PC-9 (cell line): ENCODE results near the gene MRRF. TPM values are rescaled to one million over a fixed set of nuclear protein-coding genes. Genes with fewer than 3 reads are reported as not detected.

Source experiments
- BruUV-seq: library from RNA; stranded (reverse); fragments of 400-500 nt; replicated peaks from 2 replicates; lab custom pipeline; 2021; lab: Mats Ljungman, UMichigan
- CTCF ChIA-PET: fragments of 300-600 bp; sonication (Branson Sonifier 250); formaldehyde crosslinking; loops from one replicate; lab custom pipeline; 2022; ENCODE audit warnings: antibody characterized with exemption; lab: Charles Lee
- POLR2A ChIA-PET: fragments of 300-600 bp; sonication (Branson Sonifier 250); formaldehyde crosslinking; loops from one replicate; lab custom pipeline; 2022; ENCODE audit warnings: antibody characterized with exemption; ENCODE audit not compliant: unreplicated experiment; lab: Charles Lee
- DNase-seq, 2 experiments: peaks; one replicate each; pipeline versions ENCODE4 v3.0.0 to v3.0.0-alpha.2; 2015 to 2022; ENCODE audit warnings: mixed read lengths in 1 of 2
- H2AFZ ChIP-seq: fragments of 200-600 bp; sonication (generic); 2 replicates; pipeline ENCODE4 v1.8.1; 2017; ENCODE audit warnings: antibody characterized with exemption
- H3F3A ChIP-seq: fragments of 200-600 bp; sonication (generic); 2 replicates; pipeline ENCODE4 v1.8.1; 2017; ENCODE audit warnings: antibody characterized with exemption, mild to moderate bottlenecking, low read depth; ENCODE audit not compliant: insufficient read depth
- H3K27ac ChIP-seq: fragments of 200-600 bp; sonication (generic); 2 replicates; pipeline ENCODE4 v1.6.1; 2016; ENCODE audit warnings: mixed run types
- H3K27me3 ChIP-seq: fragments of 200-600 bp; sonication (generic); 2 replicates; pipeline ENCODE4 v1.6.1; 2016; ENCODE audit warnings: low read depth, mixed run types; ENCODE audit not compliant: insufficient read depth
- H3K36me3 ChIP-seq: fragments of 200-600 bp; sonication (generic); 2 replicates; pipeline ENCODE4 v1.6.1; 2016; ENCODE audit warnings: low read depth, mixed run types
- H3K4me1 ChIP-seq: fragments of 200-600 bp; sonication (generic); replicated peaks from 2 replicates; pipeline ENCODE4 v1.6.1; 2016; ENCODE audit warnings: mixed run types; ENCODE audit not compliant: insufficient read depth
- H3K4me2 ChIP-seq: fragments of 200-600 bp; sonication (generic); 2 replicates; pipeline ENCODE4 v1.6.1; 2017; ENCODE audit warnings: mixed run types
- H3K4me3 ChIP-seq: fragments of 200-600 bp; sonication (generic); 2 replicates; pipeline ENCODE4 v1.6.1; 2016; ENCODE audit warnings: mixed run types
- H3K79me2 ChIP-seq: fragments of 200-600 bp; sonication (generic); 2 replicates; pipeline ENCODE4 v1.6.1; 2017; ENCODE audit warnings: low read depth, mixed run types
- H3K9me2 ChIP-seq: fragments of 200-600 bp; sonication (generic); 2 replicates; pipeline ENCODE4 v1.8.1; 2017; ENCODE audit warnings: mild to moderate bottlenecking; ENCODE audit not compliant: insufficient read depth
- H3K9me3 ChIP-seq: fragments of 200-600 bp; sonication (generic); 2 replicates; pipeline ENCODE4 v1.8.1; 2016; ENCODE audit warnings: low read depth; ENCODE audit not compliant: insufficient read depth
- H4K20me1 ChIP-seq: fragments of 200-600 bp; sonication (generic); 2 replicates; pipeline ENCODE4 v1.8.1; 2017; ENCODE audit not compliant: insufficient read depth
- EZH2 ChIP-seq: fragments of 200-600 bp; sonication (generic); IDR thresholded peaks from 2 replicates; pipeline ENCODE4 v1.8.0; 2017; ENCODE audit warnings: antibody characterized with exemption, low read depth
- intact Hi-C: fragments of 100-400 bp; cut with micrococcal nuclease; formaldehyde crosslinking; loops from one replicate; pipeline ENCODE4 v1.10.0; 2022; ENCODE audit not compliant: unreplicated experiment
- total RNA-seq: library from RNA; stranded (reverse); gene quantifications from 2 replicates; pipeline ENCODE4 v1.2.3, GENCODE V29; 2021
- TF ChIP-seq, protein P1 (sequence below): fragments of 200-600 bp; sonication (generic); conservative IDR thresholded peaks from 2 replicates; pipeline ENCODE4 v1.6.1; 2017; ENCODE audit warnings: mixed run types, antibody characterized with exemption, mild to moderate bottlenecking, moderate library complexity

Gene MRRF
- total RNA-seq, 1 experiment from 2014 or later: 79.5 TPM

GRCh38 chr9:122268041-122268814 lies 3.5 kb downstream of the MRRF start:
- Histone ChIP-seq H3F3A (peaks cover 17% of the 10 kb centered on the region; the same call in 1 of the 2 replicates), H3K9me3 (no peaks in the 10 kb centered on the region), H3K4me1 (peaks cover 15% of the 10 kb centered on the region), H3K79me2 (peaks cover 77% of the 10 kb centered on the region), H3K36me3 (peaks cover 15% of the 10 kb centered on the region), H3K27me3 (no peaks in the 10 kb centered on the region), H3K27ac (no peak overlapping the region), H2AFZ (no peak overlapping the region), H4K20me1 (peaks cover 12% of the 10 kb centered on the region), H3K9me2 (no peaks in the 10 kb centered on the region), H3K4me2 (no peak overlapping the region), H3K4me3 (no peak overlapping the region)
- POLR2A ChIA-PET: no interaction called here
- TF ChIP-seq EZH2: no peak
- TF ChIP-seq, protein P1, sequence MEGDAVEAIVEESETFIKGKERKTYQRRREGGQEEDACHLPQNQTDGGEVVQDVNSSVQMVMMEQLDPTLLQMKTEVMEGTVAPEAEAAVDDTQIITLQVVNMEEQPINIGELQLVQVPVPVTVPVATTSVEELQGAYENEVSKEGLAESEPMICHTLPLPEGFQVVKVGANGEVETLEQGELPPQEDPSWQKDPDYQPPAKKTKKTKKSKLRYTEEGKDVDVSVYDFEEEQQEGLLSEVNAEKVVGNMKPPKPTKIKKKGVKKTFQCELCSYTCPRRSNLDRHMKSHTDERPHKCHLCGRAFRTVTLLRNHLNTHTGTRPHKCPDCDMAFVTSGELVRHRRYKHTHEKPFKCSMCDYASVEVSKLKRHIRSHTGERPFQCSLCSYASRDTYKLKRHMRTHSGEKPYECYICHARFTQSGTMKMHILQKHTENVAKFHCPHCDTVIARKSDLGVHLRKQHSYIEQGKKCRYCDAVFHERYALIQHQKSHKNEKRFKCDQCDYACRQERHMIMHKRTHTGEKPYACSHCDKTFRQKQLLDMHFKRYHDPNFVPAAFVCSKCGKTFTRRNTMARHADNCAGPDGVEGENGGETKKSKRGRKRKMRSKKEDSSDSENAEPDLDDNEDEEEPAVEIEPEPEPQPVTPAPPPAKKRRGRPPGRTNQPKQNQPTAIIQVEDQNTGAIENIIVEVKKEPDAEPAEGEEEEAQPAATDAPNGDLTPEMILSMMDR: no peak
- intact Hi-C loops: no loop called here
- no peak for DNase-seq
- CTCF ChIA-PET: no interaction called here
- BruUV-seq: no TSS peak

GRCh38 chr9:122274055-122274454 lies 9.4 kb downstream of the MRRF start:
- H3K36me3 ChIP-seq: peaks cover 58% of the 10 kb centered on the region

DNA sequence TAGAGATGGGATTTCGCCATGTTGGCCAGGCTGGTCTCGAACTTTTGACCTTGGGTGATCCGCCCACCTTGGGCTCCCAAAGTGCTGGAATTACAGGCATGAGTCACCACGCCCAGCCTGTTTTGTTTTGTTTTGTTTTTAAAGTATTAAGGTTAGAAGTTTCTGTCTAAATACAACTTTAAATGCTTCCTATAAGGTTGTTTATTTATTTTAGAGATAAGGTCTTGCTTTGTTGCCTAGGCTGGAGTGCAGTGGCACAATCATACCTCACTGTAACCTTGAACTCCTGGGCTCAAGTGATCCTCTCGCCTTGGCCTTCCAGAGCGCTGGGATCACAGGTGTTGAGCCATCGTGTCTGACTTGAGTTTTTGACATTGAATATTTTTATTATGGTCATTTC lies 11.4 kb downstream of the MRRF start:
- Histone ChIP-seq H3K79me2 (peaks cover 85% of the 10 kb centered on the region), H3F3A (peaks cover 8% of the 10 kb centered on the region; the same call in 1 of the 2 replicates), H4K20me1 (peaks cover 35% of the 10 kb centered on the region), H3K4me2 (no peak overlapping the region), H3K9me2 (no peaks in the 10 kb centered on the region), H3K36me3 (peaks cover 65% of the 10 kb centered on the region), H3K27me3 (no peaks in the 10 kb centered on the region), H2AFZ (no peak overlapping the region), H3K9me3 (peaks cover 22% of the 10 kb centered on the region; the same call in 1 of the 2 replicates), H3K27ac (no peak overlapping the region), H3K4me3 (no peak overlapping the region), H3K4me1 (no peaks in the 10 kb centered on the region; the same call in 1 of the 2 replicates)
- DNase-seq: peak in 1 of 2 experiments; percentile 2
- no TSS peak for BruUV-seq
- CTCF ChIA-PET: no interaction called here
- POLR2A ChIA-PET: no interaction called here
- TF ChIP-seq, protein P1: no peak
- TF ChIP-seq EZH2: no peak
- intact Hi-C loops: no loop called here

More at GRCh38 chr9:122274055-122274454, 9.4 kb downstream of the MRRF start:
- TF ChIP-seq EZH2: no peak
- TF ChIP-seq, protein P1: no peak
- Histone ChIP-seq H3F3A (peaks cover 4% of the 10 kb centered on the region; the same call in 1 of the 2 replicates), H3K27me3 (no peaks in the 10 kb centered on the region), H3K4me1 (no peaks in the 10 kb centered on the region; the same call in 1 of the 2 replicates), H3K9me3 (peaks cover 22% of the 10 kb centered on the region; the same call in 1 of the 2 replicates), H2AFZ (no peak overlapping the region), H4K20me1 (peaks cover 23% of the 10 kb centered on the region), H3K4me3 (no peak overlapping the region), H3K27ac (no peak overlapping the region), H3K9me2 (no peaks in the 10 kb centered on the region), H3K4me2 (no peak overlapping the region), H3K79me2 (peaks cover 84% of the 10 kb centered on the region)
- no TSS peak for BruUV-seq
- DNase-seq: no peak
- intact Hi-C loops: no loop called here
- ChIA-PET CTCF (no interaction called here), POLR2A (no interaction called here)
